Omental fat pad (tissue), 4 donors: ENCODE measurements around the gene AASDH. TPM values are rescaled to one million over a fixed set of nuclear protein-coding genes. Genes with fewer than 3 reads are reported as not detected.

Experiments used
- ATAC-seq: fragments of 150-250 bp; one replicate; pipeline ENCODE4 v1.9.1; 2016; ENCODE audit warnings: mild to moderate bottlenecking, moderate library complexity; ENCODE audit not compliant: low FRiP score
- DNase-seq: peaks from one replicate; pipeline ENCODE4 v3.0.0-alpha.2; 2019; ENCODE audit warnings: low spot score
- CTCF ChIP-seq, 3 donors: fragments of 450-650 bp; IDR thresholded peaks; one replicate each; pipeline ENCODE4 v1.5.1; 2016 to 2017; ENCODE audit warnings: antibody characterized with exemption in 3 of 3, mild to moderate bottlenecking in 3 of 3, moderate library complexity in 2 of 3
- total RNA-seq, 4 donors: library from RNA; depleted of rRNA; stranded (reverse); fragments of >200 nt; gene quantifications; one replicate each; pipeline ENCODE4 v1.1.0, GENCODE V29; 2016

Gene AASDH
- total RNA-seq, 4 donors from 2014 or later, result 6.7 to 12.5 (median 7.8) TPM

- no peak for ATAC-seq
- no peak for DNase-seq
- TF ChIP-seq CTCF (IDR thresholded peaks at IDR 0.05), result no peak
These were observed 74.2 kb downstream of the AASDH start for GRCh38 chr4:56313132-56313531.

GRCh38 chr4:56311299-56311975 is 75.9 kb downstream of the AASDH start:
- no peak for TF ChIP-seq CTCF (IDR thresholded peaks at IDR 0.05)
- no peak for ATAC-seq

GRCh38 chr4:56310401-56311125 is 76.7 kb downstream of the AASDH start:
- DNase-seq (no peak), ATAC-seq (no peak)
- no peak for TF ChIP-seq CTCF (IDR thresholded peaks at IDR 0.05)

More at GRCh38 chr4:56311299-56311975, 75.9 kb downstream of the AASDH start:
- no peak for DNase-seq

- no peak for DNase-seq
- TF ChIP-seq CTCF (IDR thresholded peaks at IDR 0.05), result no peak
- ATAC-seq, result no peak
These were observed 78.9 kb downstream of the AASDH start for GRCh38 chr4:56308384-56308783.

GRCh38 chr4:56307423-56307822 is 79.9 kb downstream of the AASDH start:
- ATAC-seq, result no peak
- no peak for DNase-seq
- TF ChIP-seq CTCF (IDR thresholded peaks at IDR 0.05), result no peak

GRCh38 chr4:56305390-56305789 is 81.9 kb downstream of the AASDH start:
- ATAC-seq (no peak), DNase-seq (no peak)
- no peak for TF ChIP-seq CTCF (IDR thresholded peaks at IDR 0.05)

GRCh38 chr4:56303921-56304320 is 83.4 kb downstream of the AASDH start:
- no peak for TF ChIP-seq CTCF (IDR thresholded peaks at IDR 0.05)
- no peak for DNase-seq
- ATAC-seq, result no peak
